NT2/D1 (cell line): Measurements from ENCODE around the gene CDH22.

Experiments
- SUZ12 ChIP-seq: IDR thresholded peaks from 2 replicates; pipeline ENCODE4 v1.6.1; 2011; ENCODE audit not compliant: insufficient read length, insufficient read depth; ENCODE audit errors: extremely low read depth
- YY1 ChIP-seq: IDR thresholded peaks from 2 replicates; pipeline ENCODE4 v1.6.1; 2011; ENCODE audit not compliant: insufficient read length, insufficient read depth
- ZNF274 ChIP-seq: IDR thresholded peaks from 2 replicates; pipeline ENCODE4 v1.6.1; 2011; ENCODE audit warnings: mild to moderate bottlenecking, low read depth, low read length

- TF ChIP-seq ZNF274 (no peak), SUZ12 (no peak), YY1 (no peak)
Observed at GRCh38 chr20:46210672-46211330, 97.5 kb downstream of the CDH22 start.
